HG03025 (cell line): ENCODE results near the gene HPCA.

Source experiments
- ATAC-seq: cut with Tn5 transposase; IDR thresholded peaks from one replicate; pipeline ENCODE4 v1.9.1; 2021; ENCODE audit warnings: mild to moderate bottlenecking, moderate library complexity; ENCODE audit not compliant: unreplicated experiment, low FRiP score

The HPCA gene

GRCh38 chr1:32928285-32928684, 42.0 kb downstream of the HPCA start:
- no peak for ATAC-seq

- ATAC-seq: no peak
Observed at GRCh38 chr1:32928715-32929114, 42.4 kb downstream of the HPCA start.

GRCh38 chr1:32929366-32929765, 43.1 kb downstream of the HPCA start:
- ATAC-seq: no peak

- ATAC-seq: no peak
Observed at GRCh38 chr1:32931760-32932159, 45.5 kb downstream of the HPCA start.

- ATAC-seq: no peak
Observed at GRCh38 chr1:32933742-32934322, 47.5 kb downstream of the HPCA start.

- no peak for ATAC-seq
Observed at GRCh38 chr1:32934535-32934934, 48.2 kb downstream of the HPCA start.

GRCh38 chr1:32937061-32937460, 50.8 kb downstream of the HPCA start:
- ATAC-seq: no peak

- no peak for ATAC-seq
Observed at GRCh38 chr1:32939655-32940371, 53.5 kb downstream of the HPCA start.

GRCh38 chr1:32944180-32944579, 57.9 kb downstream of the HPCA start:
- no peak for ATAC-seq
